ENCODE results near the gene MTOR.
"Not testable (repeated sequence)": the region's sequence is repeated elsewhere in the genome, so short reads cannot be mapped to it uniquely, and the experiment has no call there.

MTOR gene

DNA sequence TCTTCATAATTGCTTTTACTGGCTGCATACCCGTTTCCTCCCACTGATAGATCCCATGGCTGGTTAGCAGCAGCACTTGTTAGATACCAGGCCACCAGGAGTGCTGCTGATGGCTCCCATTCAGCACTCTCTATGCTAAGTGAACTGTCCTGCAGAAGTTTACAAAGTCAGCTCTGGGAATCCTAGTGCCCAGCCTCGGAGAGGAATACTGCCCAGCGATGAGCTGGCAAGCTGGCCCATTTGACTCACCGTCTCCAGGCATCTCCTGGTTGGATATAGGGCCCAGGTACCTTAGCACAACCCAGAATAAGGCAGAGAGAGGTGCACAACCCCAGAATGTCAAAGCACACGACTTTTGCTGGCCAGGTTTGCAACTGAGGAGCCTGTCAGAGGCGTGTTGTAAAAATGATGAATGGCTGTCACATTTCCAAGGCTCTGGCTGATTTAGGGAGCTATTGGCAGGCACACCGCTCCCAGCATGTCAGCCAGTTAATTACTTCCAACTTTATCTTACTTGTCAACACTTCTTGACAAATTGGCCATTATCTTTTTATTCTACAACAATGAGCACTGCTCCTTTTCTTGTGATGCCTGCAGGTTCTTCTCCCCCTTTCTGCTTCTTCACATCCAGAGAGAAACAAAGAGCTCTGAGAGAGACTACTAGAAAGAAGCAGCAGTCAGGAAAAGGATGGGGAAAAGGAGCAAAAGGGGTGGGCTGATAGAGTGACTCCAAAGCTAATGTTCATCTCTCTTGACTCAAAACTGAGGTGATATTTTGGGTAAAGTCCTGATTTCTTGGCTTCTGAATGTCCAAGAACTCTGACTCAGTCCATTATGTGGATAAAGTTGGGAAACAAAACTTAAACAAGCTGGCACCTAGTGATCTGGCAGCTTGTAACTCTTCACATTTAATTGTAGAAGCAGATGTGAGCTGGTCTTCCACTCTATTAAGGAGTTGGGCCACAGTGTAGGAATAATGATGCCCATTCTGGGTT, 84.0 kb downstream of the MTOR start:
- DNase-seq: no peak

DNA sequence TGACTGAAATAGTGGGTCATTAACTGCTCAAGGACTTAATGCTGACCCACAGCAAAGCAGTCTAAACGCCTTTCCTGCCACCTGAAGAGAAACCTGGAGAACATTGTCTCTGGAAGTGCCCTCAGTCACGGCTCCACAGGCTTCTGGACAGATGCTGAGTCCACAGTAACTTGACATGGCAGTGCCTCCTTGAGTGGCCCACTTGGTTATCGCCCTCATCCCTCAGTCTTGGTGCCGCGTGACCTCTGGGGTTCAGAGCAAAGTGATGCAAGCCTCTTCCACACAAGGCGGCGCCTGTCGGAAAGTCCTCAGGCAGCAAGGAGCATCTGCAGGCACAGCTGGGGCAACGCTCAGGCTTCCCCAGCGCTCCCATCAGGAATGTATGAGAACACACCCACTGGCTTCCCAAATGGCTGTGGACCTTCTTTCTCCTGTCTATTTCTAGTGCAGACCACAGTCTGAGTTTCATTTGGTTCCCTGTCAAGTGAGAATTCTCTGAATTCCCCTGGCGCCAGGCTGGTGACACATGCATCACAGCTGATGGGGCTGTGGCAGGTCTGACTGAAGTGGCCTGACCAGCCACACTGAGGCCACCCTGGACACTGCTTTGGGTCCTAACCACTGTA, 86.2 kb downstream of the MTOR start:
- no peak for DNase-seq

DNA sequence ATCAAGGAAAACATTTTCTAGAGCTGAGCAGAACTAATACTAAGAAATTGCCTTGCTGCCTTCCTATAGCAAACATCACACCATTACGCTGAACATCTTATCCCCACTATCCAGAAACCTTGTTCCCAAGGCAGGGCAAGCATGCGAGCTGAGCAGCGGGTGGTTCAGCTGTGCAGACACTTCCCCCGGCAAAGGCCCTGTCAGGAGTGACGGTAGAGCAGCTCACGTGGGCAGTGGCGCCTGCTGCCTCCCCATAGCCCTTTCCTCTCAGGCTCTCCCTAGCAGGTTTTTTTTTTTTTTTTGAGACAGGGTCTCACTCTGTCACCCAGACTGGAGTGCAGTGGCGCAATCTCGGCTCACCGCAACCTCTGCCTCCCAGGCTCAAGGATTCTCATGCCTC, 86.9 kb downstream of the MTOR start:
- no peak for DNase-seq

DNA sequence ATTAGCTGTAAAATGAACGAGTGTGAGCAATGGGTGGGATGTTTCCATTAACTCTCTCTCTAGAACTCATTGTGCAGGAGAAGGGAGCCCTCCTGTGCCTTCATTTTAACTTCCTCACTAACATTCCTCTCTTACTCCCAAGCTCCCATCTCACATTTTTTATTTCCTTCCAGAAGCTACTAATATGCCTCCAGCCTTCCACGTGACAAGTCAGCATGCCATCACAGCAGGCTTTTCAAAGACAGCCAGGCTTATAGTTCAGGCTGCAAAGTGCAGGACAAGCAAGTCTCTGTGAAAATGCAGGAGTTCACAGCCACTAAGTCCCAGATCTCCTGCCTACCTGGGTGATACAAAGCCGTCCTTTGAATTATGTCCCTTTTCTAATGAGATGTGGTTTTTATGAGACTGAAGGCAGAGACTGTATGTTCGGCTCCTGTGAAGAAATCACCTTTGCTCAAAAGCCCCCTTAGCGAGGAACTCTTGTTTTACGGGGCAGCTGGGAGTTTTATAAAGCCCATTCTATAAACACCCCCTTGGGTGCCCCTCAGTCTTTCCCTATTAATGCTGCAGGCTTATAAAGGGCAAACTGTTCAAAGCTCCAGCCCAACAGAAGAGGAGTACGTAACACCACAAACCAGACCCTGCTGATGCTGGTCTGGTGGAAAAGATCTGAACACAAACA, 87.9 kb downstream of the MTOR start:
- no peak for DNase-seq

DNA sequence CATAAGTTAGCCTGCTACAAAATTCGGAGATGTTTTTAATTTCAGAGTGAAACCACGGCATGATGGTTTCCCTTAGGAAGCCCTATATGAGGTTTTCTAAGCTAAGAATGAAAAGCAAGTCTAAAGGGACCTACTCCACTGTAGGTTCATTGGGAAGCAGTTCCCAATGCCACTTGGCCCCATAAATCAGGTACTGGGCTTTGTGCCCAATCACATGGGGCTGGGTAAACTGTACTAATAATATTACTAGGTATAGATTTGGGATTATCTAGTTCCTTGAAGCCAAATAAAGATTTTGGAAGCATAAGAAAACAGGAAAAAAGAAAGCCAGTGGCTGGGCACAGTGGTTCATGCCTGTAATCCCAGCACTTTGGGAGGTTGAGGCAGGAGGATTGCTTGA, 92.2 kb downstream of the MTOR start:
- no peak for DNase-seq

DNA sequence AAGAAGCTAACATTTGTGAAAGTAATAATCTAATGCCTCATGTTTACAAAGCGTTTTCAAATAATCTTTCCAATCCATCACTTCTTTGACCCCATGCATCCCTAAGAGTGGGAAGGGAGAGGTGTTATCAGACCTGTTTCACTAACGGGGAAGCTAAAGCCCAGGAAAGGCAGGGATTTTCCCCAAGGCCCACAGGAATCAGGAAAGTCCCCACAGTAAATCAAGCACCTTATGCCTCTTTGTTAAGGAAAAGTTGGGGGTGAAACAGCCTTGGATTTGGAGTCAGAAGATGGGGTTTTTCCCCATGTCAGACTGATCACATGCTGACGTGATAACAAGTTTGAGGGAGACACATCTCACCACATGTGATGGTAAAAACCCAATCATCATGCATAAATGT, 93.1 kb downstream of the MTOR start:
- no peak for DNase-seq

DNA sequence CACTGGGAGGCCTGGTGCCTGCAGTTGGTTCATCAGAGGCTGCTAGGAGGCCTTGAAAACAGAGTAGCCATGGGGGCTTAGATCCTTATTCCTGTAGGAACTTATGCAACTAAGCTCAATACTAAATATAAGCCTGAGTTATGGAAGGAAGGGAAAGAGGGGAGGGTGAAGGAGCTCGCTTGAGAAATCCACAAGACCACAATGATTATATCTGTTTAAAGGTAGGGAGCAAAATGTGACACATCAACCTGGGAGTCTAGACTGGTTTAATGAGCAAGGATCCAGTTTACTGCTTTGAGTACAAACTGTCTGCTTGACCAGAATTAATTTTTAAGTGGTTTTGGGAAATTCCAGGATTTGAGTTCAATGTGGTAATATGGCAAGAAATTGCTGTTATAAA, 93.6 kb downstream of the MTOR start:
- DNase-seq: no peak

DNA sequence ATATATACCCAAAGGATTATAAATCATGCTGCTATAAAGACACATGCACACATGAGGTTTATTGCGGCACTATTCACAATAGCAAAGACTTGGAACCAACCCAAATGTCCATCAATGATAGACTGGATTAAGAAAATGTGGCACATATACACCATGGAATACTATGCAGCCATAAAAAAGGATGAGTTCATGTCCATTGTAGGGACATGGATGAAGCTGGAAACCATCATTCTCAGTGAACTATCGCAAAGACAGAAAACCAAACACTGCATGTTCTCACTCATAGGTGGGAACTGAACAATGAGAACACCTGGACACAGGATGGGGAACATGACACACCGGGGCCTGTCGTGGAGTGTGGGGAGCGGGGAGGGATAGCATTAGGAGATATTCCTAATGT, 95.6 kb downstream of the MTOR start:
- not testable (repeated sequence) for DNase-seq

DNA sequence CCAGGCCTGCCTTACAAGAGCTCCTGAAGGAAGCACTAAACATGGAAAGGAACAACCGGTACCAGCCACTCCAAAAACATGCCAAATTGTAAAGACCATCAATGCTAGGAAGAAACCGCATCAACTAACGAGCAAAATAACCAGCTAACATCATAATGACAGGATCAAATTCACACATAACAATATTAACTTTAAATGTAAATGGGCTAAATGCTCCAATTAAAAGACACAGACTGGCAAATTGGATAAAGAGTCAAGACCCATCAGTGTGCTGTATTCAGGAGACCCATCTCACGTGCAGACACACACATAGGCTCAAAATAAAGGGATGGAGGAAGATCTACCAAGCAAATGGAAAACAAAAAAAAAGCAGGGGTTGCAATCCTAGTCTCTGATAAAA, 99.6 kb downstream of the MTOR start:
- DNase-seq: not testable (repeated sequence)

DNA sequence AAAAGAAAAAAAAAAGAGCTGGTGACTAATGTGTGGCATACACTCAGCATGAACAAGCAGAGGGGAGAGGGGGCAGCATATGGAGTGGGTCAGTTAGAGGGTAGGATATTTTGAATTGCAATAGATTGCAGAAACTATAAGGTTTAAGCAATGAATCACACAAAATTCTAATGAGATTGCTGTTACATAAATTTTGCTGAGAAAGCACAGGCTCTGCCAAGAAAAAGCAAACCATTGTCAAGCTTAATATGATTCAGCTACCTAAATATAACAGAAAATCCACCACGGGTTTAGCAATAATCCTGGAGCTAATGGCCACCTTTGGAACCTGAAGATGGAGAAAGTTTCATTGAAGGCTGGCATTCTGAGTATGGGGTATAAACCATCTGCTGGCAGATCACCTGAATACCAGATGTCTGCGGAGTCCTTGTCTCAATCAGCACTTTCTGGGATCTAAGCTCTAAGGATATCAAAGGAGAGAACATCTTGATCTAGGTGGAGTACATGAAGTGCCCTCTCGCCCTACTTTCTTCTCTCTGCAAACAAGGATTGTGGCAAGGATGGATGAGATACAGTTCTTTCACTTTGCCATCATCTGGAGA, 103.5 kb downstream of the MTOR start:
- DNase-seq: no peak

DNA sequence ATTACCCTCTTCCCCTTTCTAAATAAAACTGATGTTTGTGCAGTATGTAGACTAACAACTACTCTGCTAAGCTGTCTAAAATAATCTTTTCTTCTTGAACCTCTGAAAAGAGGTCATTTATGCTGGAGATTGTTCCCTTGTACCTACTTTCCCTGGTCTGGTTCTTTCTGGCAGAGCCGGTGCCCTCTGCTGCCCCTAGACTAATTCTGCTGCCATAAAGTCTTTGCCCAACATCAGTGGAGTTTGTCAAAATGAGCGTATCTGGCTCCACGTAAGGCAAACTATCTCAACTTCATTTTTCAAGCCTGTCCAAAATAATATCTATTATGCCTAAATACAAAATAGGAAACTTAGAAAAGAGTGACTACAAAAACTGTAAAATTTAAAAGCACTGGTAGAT, 104.1 kb downstream of the MTOR start:
- DNase-seq: no peak

DNA sequence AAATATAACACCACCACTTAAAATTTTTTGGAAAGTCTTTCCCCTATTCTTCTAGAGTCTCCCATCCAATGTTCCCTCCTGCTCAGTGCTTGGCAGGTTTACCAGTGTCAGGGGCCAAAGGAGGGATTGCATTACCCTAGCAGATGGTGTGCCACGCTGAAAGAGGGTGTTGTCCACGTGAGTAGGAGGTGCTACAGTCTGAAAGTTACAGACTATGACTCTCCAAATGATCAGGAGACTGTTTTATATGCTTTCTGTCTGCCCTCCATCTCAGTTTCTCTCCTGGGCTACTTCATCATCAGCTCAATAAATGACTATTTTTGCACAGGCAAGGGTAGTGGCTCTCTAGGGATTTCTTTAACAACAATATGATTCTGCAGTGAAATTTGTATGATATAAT, 104.5 kb downstream of the MTOR start:
- DNase-seq: no peak

DNA sequence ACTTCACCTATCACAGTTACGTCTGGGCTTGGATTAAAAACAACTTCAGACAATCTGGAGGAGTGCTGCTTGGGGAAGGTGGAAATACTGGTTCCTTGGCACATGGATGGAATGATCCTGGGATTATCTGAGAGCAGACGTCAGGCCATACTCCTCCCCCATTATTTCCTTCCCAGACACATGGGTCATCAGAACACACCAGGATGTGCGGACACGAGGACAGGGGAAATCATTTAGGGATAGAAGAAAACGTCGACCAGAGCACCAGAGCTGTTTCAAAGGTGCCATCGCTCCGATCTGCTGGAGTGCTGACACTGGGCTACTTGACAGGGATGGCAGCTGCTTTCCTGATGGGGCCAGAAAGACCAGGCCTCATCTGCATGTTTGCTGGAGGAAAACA, 105.0 kb downstream of the MTOR start:
- DNase-seq: no peak

DNA sequence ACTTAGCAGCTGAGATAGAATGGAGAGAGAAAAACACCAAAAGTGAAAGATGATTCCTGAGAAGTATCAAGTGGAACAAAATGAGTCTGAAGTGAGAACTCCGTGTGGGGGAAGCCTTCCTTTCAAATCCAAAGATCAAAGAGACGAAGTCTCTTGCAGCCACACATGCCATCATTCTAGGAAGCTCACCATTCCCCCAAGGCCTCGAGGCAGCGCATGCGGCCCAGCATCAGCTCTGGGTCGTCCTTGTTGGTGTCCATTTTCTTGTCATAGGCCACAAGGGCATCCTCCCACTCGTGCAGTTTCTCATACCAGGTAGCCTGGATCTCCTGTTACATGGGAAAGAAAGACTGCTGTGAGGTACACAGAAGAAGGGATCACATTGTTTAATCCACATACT, 105.4 kb downstream of the MTOR start:
- DNase-seq: no peak

DNA sequence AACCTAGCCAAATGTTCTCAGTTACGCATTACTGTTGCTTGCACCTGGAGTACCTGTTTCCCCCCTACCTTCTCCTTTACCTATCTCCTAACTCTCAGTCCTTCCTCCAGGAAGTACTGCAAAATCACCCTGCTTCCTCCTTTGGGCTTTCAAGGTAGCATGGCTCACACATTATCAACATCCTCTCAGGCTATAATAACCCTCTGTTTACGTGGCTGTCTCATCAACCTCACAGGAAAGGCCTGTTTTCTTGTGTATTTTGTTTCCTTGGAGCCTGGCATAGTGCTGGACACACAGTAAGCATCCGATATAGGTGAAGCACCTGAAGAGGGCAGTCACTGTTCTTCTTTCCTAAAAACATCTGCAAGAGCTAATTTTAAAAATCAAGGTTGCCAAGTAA, 105.9 kb downstream of the MTOR start:
- no peak for DNase-seq

DNA sequence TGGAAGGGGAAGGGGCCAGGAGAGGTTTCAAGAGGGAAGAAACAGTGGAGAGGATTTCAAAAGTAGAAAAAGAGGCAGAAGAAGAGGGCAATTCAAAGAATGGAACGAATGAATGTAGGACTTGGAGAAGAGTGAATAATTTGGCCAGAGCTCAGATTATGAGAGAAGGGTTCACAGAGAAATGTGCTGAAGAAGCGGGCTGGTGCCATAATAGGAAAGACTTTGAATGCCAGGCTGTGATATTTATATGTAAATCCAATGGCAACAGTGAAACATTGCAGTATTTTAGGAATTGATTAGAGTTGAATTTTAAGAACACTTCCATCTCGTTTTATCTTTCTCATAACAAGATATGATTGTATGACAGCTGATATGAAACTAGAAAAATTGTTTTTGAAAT, 109.2 kb downstream of the MTOR start:
- DNase-seq: no peak

DNA sequence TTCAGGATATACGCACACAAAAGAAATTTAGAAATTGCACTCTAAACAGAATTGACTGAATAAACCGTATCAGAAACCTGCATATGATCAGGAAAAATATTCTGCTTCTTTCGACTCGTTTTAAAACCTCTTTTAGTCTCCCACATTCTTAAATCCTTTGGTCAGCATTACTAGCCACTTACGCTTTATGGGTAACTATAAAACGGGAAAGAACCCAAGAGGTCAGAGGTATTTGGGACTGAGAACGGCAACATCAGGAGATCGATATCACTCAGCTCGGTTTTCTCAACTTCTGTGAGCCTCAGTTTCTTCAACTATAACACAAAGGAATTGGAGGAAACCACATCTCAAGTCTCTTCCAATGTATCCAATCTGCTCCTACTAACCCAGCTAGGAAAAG, 109.6 kb downstream of the MTOR start:
- no peak for DNase-seq

DNA sequence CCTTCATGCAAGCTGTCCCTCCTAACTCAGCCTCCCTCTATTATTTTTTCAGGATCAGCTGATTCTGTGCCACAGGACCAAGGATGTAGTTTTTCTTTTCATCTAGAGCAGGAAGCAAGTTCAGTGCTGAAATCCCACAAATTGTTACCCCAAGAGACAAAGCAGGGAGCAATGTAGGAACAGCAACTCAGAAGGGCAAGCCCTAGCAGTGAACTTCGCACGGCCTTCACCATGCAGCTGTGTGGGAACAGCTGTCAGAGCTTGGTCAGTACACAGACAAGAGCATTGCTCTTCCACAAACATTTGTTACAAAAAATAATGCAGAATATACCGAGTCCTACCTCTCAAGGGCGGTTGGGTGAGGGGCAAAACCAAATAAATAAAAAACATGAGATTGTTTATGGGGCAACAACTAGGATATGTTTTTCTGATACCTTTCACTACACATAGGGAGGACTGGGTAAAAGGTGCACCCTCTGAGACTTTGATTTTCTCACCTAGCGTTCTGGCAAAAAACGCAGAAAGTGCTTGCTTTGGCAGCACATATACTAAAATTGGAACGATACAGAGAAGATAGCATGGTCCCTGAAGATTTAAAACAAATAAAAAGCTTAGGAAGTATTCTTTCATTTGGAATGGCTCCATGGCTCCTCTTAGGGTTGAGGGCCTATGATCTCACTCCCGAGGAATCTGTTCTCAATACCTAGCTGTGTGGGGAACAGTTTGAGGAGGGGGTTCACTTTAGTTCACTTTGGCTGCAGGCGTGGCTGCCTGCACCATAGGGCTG, 110.3 kb downstream of the MTOR start:
- no peak for DNase-seq

DNA sequence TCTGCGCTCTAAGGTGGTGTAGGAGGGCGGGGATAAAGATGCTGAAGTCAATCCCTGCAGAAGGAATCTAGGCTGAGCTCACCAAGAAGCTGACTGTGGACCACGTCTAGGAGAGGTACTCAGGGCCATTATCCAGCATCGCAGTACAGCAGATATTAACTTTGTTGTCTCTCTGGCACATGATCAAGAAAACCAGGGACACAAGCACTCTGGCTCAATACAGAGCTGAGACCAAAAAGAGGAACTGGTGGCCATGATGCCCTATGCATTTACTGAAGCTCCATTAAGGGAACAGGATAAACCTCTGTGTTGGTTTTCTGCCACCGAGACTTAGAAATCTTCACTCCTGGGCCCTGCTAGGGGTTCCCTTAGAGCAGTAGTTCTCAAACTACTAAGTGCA, 111.2 kb downstream of the MTOR start:
- no peak for DNase-seq

DNA sequence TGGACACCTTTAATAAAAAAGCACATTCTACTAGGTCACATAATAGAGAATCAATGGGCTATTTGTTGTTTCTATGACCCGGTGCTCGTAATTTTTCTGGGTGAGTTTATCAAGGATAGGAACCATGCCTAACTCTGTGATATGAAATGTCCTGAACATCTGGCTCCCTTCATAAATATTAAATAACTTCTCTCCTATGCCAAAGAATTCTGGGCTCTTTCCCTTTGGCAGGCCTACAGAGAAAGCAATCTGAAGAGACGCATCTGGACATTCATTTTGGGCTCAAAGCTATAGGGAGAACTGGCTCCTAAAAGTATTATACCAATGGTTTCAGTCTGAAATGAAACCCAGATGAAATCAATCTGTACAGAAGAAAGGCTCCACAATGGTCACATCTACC, 112.0 kb downstream of the MTOR start:
- DNase-seq: no peak

DNA sequence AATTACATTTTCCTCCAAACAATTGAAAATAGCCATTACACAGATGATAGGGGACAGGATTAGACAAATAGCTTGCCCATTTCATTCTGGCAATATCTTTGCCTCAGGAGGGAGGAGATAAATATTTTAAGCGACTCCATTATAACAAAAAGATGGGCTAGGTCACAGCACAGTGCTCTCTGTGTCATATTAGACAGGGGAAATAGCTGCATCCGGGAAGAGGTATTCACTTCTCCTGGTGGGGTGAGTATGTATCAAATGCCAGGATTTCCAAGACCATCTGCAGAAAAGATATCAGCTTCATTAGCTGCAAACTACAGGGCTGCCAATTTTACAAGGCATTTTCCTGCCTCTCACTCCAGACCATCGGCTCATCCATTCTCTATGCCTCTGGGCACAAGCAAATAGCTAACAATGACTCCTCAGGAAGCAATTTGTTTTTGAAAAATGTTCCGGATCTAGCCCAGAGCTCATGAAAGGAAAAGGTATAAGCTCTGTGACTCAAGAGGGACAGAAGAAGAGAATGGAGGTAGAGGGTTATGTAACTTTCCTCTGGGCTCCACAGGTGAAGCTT, 115.1 kb downstream of the MTOR start:
- DNase-seq: no peak

DNA sequence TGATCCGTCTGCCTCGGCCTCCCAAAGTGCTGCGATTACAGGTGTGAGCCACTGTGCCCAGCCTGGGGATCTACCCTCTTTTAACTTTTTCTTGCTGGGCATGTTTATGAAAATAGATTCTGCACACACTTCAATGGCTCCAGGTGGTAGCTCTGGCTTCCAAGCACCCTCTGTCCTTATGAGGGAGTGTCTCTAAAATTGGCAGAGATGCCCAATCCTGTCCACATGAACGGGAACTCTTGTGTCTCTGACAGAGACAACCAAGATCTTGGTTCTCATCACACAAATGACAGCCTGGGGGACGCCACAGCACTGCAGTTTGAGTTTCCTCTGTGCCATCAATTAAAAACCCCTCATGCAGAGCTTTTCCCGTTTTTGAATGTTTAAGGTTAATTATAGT, 116.6 kb downstream of the MTOR start:
- no peak for DNase-seq

All from NCI-H1930 (cell line).